ES-I3 (cell line): ENCODE measurements around the gene SNRPA1.
"Not testable (repeated sequence)": the region's sequence is repeated elsewhere in the genome, so short reads cannot be mapped to it uniquely, and the experiment has no call there.

ENCODE experiments used
- H3K36me3 ChIP-seq: 2 replicates; pipeline ENCODE4 v1.6.1; 2013; ENCODE audit warnings: mild to moderate bottlenecking, low read length, control low read depth, moderate library complexity; ENCODE audit not compliant: insufficient read depth
- H3K4me1 ChIP-seq: 2 replicates; pipeline ENCODE4 v1.6.1; 2013; ENCODE audit warnings: mild to moderate bottlenecking, control low read depth, low read length; ENCODE audit not compliant: insufficient read depth
- H3K9ac ChIP-seq: 2 replicates; pipeline ENCODE4 v1.6.1; 2013; ENCODE audit warnings: low read depth, mild to moderate bottlenecking, low read length, moderate library complexity
- H3K9me3 ChIP-seq: 2 replicates; pipeline ENCODE4 v1.6.1; 2013; ENCODE audit warnings: mild to moderate bottlenecking, low read length, moderate library complexity; ENCODE audit not compliant: control insufficient read depth, insufficient read depth

SNRPA1 gene

GRCh38 chr15:101287342-101287741 is 7.7 kb downstream of the SNRPA1 start:
- not testable (repeated sequence) for H3K9ac ChIP-seq, H3K9me3 ChIP-seq, H3K4me1 ChIP-seq
- peaks cover 28% of the 10 kb centered on the region for H3K36me3 ChIP-seq

GRCh38 chr15:101286471-101287114 is 8.5 kb downstream of the SNRPA1 start:
- Histone ChIP-seq H3K9ac (no peak overlapping the region), H3K36me3 (peaks cover 32% of the 10 kb centered on the region), H3K9me3 (no peaks in the 10 kb centered on the region), H3K4me1 (no peaks in the 10 kb centered on the region)

GRCh38 chr15:101283931-101284330 is 11.1 kb downstream of the SNRPA1 start:
- Histone ChIP-seq H3K36me3 (peaks cover 40% of the 10 kb centered on the region), H3K9ac (no peak overlapping the region), H3K9me3 (no peaks in the 10 kb centered on the region), H3K4me1 (no peaks in the 10 kb centered on the region)

DNA sequence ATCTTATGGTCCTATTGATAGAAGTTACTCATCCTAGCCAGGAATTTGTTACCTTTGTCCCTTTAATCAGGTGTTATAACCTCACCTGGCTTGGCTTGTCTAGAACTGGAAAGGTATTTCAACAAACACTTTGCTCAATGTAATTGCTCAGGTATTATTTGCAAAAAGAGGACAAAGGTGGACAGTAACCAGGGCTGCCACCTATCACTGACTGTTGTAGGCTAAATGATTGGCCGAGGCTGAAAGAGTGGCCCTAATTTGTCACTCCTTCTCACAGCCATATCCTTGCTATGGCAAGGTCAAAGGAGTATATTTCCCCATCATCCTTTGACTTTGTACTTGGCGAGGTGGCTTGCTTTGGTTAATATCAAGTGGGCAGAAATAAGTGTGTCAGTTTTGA is 15.0 kb downstream of the SNRPA1 start:
- H3K9me3 ChIP-seq = no peaks in the 10 kb centered on the region
- peaks cover 21% of the 10 kb centered on the region for H3K36me3 ChIP-seq
- H3K4me1 ChIP-seq = 0 out of 2 replicates have a peak, but pooled peaks cover 4% of the 10 kb centered on the region
- no peak overlapping the region for H3K9ac ChIP-seq

DNA sequence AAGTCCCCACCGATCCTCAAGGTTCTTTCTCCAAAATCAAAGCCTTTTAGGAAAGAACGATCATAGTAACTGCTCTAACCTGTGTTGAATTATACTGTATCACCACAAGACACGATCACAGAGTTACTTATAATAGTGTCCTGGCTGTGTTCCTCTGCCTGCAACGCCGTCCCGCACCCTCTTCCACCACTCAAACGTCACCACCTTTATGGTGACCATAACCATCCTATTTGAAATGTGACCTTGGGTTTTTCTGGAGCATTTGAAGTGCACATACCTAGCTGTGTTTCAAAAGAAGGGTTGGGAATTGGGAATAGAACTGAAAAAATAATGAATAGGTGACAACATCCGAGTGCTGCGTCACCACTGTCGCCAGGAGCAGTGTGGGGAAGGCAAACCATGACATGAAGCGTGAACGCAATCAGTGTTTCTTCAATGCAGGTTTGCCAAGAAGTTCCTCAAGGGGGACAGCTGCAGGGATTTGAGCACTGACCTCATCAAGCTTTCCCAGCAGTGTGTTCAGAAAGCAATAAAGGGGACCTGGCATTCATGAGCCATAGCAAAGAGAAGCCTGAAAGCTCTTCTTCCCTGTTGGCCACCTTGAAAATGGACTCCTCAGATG is 17.0 kb downstream of the SNRPA1 start:
- peak overlapping the region; percentile 77 for H3K9ac ChIP-seq
- H3K9me3 ChIP-seq = no peaks in the 10 kb centered on the region
- 0 out of 2 replicates have a peak, but pooled peaks cover 4% of the 10 kb centered on the region for H3K4me1 ChIP-seq
- H3K36me3 ChIP-seq = peaks cover 37% of the 10 kb centered on the region

- peaks cover 35% of the 10 kb centered on the region for H3K36me3 ChIP-seq
- 0 out of 2 replicates have a peak, but pooled peaks cover 4% of the 10 kb centered on the region for H3K4me1 ChIP-seq
- peak within 1 kb of the TSS; percentile 77 for H3K9ac ChIP-seq
These were observed 17.8 kb downstream of the SNRPA1 start, which contains the start of gene SELENOS for GRCh38 chr15:101277038-101277822. Gene SELENOS, minus strand, starts transcription at chr15:101277485. Its CDS starts 68 bp downstream, at chr15:101277417.

DNA sequence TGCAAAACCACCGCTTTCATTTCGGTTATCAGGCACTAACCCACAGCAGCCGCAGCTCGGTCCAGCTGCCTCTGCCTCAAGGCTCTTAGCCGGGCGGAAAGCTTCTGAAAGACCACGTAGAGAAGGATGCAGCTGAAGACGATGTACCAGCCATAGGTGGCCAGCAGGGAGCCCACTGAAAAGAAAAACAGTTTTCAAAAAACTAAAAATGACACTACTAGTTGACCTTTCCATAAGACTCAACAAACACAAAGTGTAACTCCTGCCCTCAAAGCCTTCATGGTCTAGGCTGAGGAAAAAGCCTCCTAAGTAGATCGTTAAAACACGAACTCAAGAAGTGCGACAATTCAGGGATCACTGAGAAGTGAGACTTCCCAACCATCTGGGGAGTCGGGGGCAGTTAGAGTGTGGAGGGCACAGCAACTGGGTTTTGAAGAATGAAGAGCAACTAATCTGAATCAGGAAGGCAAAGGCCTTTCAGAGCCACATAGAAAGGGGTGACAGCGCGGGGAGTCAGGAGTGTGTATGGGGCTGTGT is 18.5 kb downstream of the SNRPA1 start:
- peak overlapping the region; percentile 77 for H3K9ac ChIP-seq
- 0 out of 2 replicates have a peak, but pooled peaks cover 4% of the 10 kb centered on the region for H3K4me1 ChIP-seq
- no peaks in the 10 kb centered on the region for H3K9me3 ChIP-seq
- peaks cover 35% of the 10 kb centered on the region for H3K36me3 ChIP-seq

More at GRCh38 chr15:101277038-101277822, 17.8 kb downstream of the SNRPA1 start, which contains the start of gene SELENOS:
- H3K9me3 ChIP-seq = no peaks in the 10 kb centered on the region

DNA sequence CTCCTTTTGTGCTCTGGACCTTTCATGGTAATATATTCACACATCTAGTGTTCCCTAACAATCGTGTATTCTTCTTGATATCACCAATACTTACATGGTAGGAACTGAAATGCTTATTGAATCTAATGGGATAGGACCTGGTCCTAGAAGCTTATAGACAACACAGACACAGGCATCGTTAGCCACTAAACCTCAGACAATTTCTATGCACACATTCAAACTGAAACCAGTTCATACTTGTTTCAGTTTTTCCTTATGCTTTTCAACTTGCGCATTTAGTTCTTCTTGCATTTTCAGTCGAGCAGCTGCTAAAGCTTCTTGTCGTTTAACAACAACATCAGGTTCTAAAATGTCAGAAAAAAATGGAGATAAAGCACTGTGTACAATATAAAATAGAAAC is 20.0 kb downstream of the SNRPA1 start:
- Histone ChIP-seq H3K9ac (no peak overlapping the region), H3K36me3 (peaks cover 31% of the 10 kb centered on the region), H3K4me1 (0 out of 2 replicates have a peak, but pooled peaks cover 4% of the 10 kb centered on the region), H3K9me3 (no peaks in the 10 kb centered on the region)

- Histone ChIP-seq H3K36me3 (peaks cover 31% of the 10 kb centered on the region), H3K9ac (no peak overlapping the region), H3K9me3 (no peaks in the 10 kb centered on the region), H3K4me1 (0 out of 2 replicates have a peak, but pooled peaks cover 4% of the 10 kb centered on the region)
These were observed 21.5 kb downstream of the SNRPA1 start for GRCh38 chr15:101273534-101273933.

GRCh38 chr15:101272584-101272983 is 22.5 kb downstream of the SNRPA1 start:
- H3K9me3 ChIP-seq = no peaks in the 10 kb centered on the region
- peaks cover 31% of the 10 kb centered on the region for H3K36me3 ChIP-seq
- H3K4me1 ChIP-seq = no peaks in the 10 kb centered on the region
- H3K9ac ChIP-seq = no peak overlapping the region

GRCh38 chr15:101269479-101270223 is 25.4 kb downstream of the SNRPA1 start:
- peaks cover 29% of the 10 kb centered on the region for H3K36me3 ChIP-seq
- no peak overlapping the region for H3K9ac ChIP-seq
- H3K9me3 ChIP-seq = no peaks in the 10 kb centered on the region
- peaks cover 5% of the 10 kb centered on the region; the same call in 1 of the 2 replicates for H3K4me1 ChIP-seq

DNA sequence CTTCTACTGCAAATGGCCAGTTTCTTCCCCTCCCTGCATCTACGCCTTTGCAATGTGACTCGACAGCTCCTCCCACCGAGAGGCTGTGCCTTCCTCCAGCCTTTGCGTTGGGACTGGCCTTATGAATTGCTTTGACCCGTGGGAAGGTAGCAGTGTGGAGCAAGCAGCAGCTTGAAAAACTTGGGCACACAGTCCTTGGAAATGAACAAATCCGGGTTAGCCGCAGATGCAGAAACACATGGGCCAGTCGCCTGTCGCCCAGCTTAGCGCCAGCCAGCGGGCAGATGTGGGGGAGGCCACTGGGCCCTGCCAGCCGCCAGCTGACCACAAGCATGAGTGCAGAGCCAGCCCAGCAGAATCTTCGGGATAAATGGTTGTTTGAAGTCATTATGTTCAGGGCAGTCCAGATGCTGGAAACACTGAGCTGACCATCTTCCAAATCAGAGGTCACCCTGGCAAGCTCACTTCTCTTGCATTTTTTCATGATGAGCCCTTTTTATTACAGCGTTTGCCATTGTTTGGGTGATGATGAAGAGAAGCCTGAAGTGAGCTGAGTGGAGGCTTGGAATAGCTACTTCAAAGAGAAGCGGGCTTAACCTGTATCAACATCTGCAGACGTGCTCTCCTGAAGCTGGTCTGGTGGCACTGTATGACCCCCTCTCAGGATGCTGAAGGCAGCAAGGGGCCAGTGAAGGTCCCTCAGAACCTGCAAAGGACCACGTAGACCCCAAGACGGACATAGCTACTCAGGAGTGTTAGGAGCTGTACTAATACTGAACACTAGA is 27.5 kb downstream of the SNRPA1 start:
- H3K36me3 ChIP-seq = peaks cover 8% of the 10 kb centered on the region
- H3K4me1 ChIP-seq = peaks cover 5% of the 10 kb centered on the region; the same call in 1 of the 2 replicates
- H3K9me3 ChIP-seq = no peaks in the 10 kb centered on the region
- no peak overlapping the region for H3K9ac ChIP-seq

DNA sequence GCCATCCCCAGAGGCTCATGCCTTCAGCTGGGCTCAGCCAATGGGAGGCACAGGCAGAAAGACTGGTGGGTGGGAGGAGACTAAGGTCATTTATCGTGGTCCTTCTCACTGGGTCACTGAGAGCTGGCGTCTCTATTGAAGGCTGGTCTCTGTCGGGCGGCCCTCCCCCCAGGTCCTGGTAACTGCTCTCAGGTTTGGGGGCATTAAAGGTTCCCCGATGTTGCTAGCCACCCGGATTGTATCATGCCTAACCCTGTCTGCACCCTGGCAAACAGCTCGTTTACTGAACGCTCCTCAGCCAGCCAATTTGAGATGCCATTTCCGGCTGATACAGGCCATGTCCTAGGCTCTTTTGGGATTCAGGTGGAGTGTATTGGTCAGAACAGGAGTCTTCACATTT is 28.3 kb downstream of the SNRPA1 start:
- H3K9ac ChIP-seq = no peak overlapping the region
- peaks cover 5% of the 10 kb centered on the region; the same call in 1 of the 2 replicates for H3K4me1 ChIP-seq
- H3K36me3 ChIP-seq = peaks cover 6% of the 10 kb centered on the region
- H3K9me3 ChIP-seq = no peaks in the 10 kb centered on the region
